ENCODE data around the gene MPV17L. TPM values are rescaled to one million over a fixed set of nuclear protein-coding genes. Genes with fewer than 3 reads are reported as not detected.
"Not testable (repeated sequence)": the region's sequence is repeated elsewhere in the genome, so short reads cannot be mapped to it uniquely, and the experiment has no call there.

MPV17L gene
- total RNA-seq, 2 donors from 2014 or later, result 7.9 to 9.7 TPM

GRCh38 chr16:15451098-15451731 lies 55.7 kb downstream of the MPV17L start:
- Histone ChIP-seq H3K9ac (ENCODE audit: low read depth in 2 of 2, low read length in 2 of 2) (no peak overlapping the region), H3K4me1 (no peaks in the 10 kb centered on the region), H3K9me3 (no peaks in the 10 kb centered on the region), H3K4me3 (no peak overlapping the region), H3K27ac (no peak overlapping the region), H3K27me3 (no peaks in the 10 kb centered on the region), H3K36me3 (no peaks in the 10 kb centered on the region)
- intact Hi-C loops (cut with DNase I), result no loop called here
- DNase-seq, result no peak
- no peak for TF ChIP-seq CTCF (IDR thresholded peaks at IDR 0.05)

GRCh38 chr16:15452246-15452855 lies 56.8 kb downstream of the MPV17L start:
- H3K27ac ChIP-seq, result no peak overlapping the region

GRCh38 chr16:15453296-15453695 lies 57.7 kb downstream of the MPV17L start:
- H3K9me3 ChIP-seq; H3K4me3 ChIP-seq; H3K4me1 ChIP-seq; H3K27me3 ChIP-seq; H3K36me3 ChIP-seq; DNase-seq; H3K9ac ChIP-seq (ENCODE audit: low read depth in 2 of 2, low read length in 2 of 2); intact Hi-C loops (cut with DNase I); H3K27ac ChIP-seq: not testable (repeated sequence)

More at GRCh38 chr16:15452246-15452855, 56.8 kb downstream of the MPV17L start:
- Histone ChIP-seq H3K9me3 (no peaks in the 10 kb centered on the region), H3K36me3 (no peaks in the 10 kb centered on the region), H3K4me3 (no peak overlapping the region), H3K4me1 (no peaks in the 10 kb centered on the region), H3K27me3 (no peaks in the 10 kb centered on the region), H3K9ac (ENCODE audit: low read depth in 2 of 2, low read length in 2 of 2) (no peak overlapping the region)
- TF ChIP-seq CTCF (IDR thresholded peaks at IDR 0.05), result no peak
- intact Hi-C loops (cut with DNase I), result no loop called here
- no peak for DNase-seq

GRCh38 chr16:15454933-15455332 lies 59.4 kb downstream of the MPV17L start:
- H3K9me3 ChIP-seq; H3K27ac ChIP-seq; DNase-seq; H3K4me3 ChIP-seq; H3K27me3 ChIP-seq; H3K9ac ChIP-seq (ENCODE audit: low read depth in 2 of 2, low read length in 2 of 2); H3K36me3 ChIP-seq; H3K4me1 ChIP-seq; intact Hi-C loops (cut with DNase I): not testable (repeated sequence)

DNA sequence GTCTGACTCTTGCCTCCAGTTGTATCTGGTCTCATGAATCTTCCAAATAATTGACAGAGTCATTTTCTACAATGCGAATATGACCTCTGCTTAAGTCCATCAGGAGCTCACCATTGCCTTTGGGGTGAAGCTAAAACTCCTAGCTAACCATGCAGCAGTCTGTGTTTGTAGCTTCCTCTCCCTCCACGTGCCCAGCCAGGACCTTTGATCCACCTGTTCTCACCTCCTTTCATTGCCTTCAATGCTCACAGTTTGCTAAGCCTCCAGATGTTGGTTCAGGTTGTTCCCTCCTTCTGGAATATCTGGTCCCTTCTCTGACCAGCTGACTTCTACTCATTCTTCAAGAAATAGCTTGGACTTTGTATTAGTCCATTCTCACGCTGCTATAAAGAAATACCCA lies 61.8 kb downstream of the MPV17L start:
- H3K9ac ChIP-seq (ENCODE audit: low read depth in 2 of 2, low read length in 2 of 2), result no peak overlapping the region
- H3K9me3 ChIP-seq, result no peaks in the 10 kb centered on the region
- no peaks in the 10 kb centered on the region for H3K36me3 ChIP-seq
- no peak overlapping the region for H3K4me3 ChIP-seq
- no peaks in the 10 kb centered on the region for H3K27me3 ChIP-seq
- H3K27ac ChIP-seq, result no peak overlapping the region
- no peak for DNase-seq
- H3K4me1 ChIP-seq, result no peaks in the 10 kb centered on the region
- no peak for TF ChIP-seq CTCF (IDR thresholded peaks at IDR 0.05)
- intact Hi-C loops (cut with DNase I), result no loop called here

- Histone ChIP-seq H3K9ac (ENCODE audit: low read depth in 2 of 2, low read length in 2 of 2) (no peak overlapping the region), H3K27me3 (no peaks in the 10 kb centered on the region), H3K4me3 (no peak overlapping the region), H3K36me3 (no peaks in the 10 kb centered on the region), H3K4me1 (no peaks in the 10 kb centered on the region), H3K9me3 (no peaks in the 10 kb centered on the region), H3K27ac (no peak overlapping the region)
- no peak for TF ChIP-seq CTCF (IDR thresholded peaks at IDR 0.05)
- intact Hi-C loops (cut with DNase I), result no loop called here
- no peak for DNase-seq
Measured at GRCh38 chr16:15457958-15458357, 62.4 kb downstream of the MPV17L start.
